ENCODE measurements around the gene ENTPD1. TPM values are rescaled to one million over a fixed set of nuclear protein-coding genes. Genes with fewer than 3 reads are reported as not detected.

Gene ENTPD1
- total RNA-seq, 2 donors from 2014 or later: 5.8 to 14.4 TPM

GRCh38 chr10:95815133-95815532, 59.2 kb downstream of the ENTPD1 start:
- intact Hi-C loops (cut with DNase I, micrococcal nuclease): no loop called here
- ATAC-seq: no peak
- DNase-seq: no peak

- DNase-seq (no peak), ATAC-seq (no peak)
- intact Hi-C loops (cut with DNase I, micrococcal nuclease): no loop called here
Observed at GRCh38 chr10:95815701-95816240, 59.8 kb downstream of the ENTPD1 start.

GRCh38 chr10:95818010-95818409, 62.0 kb downstream of the ENTPD1 start:
- DNase-seq: no peak
- intact Hi-C loops (cut with DNase I, micrococcal nuclease): no loop called here
- ATAC-seq: no peak

GRCh38 chr10:95818668-95819067, 62.7 kb downstream of the ENTPD1 start:
- no peak for ATAC-seq
- DNase-seq: no peak

GRCh38 chr10:95819620-95820329, 63.8 kb downstream of the ENTPD1 start:
- intact Hi-C loops (cut with DNase I, micrococcal nuclease): no loop called here
- ATAC-seq (no peak), DNase-seq (no peak)

More at GRCh38 chr10:95818668-95819067, 62.7 kb downstream of the ENTPD1 start:
- intact Hi-C loops (cut with DNase I, micrococcal nuclease): no loop called here

- intact Hi-C loops (cut with DNase I, micrococcal nuclease): no loop called here
- no peak for DNase-seq
- ATAC-seq: no peak
Observed at GRCh38 chr10:95820363-95820762, 64.4 kb downstream of the ENTPD1 start.

GRCh38 chr10:95821720-95822119, 65.8 kb downstream of the ENTPD1 start:
- ATAC-seq (no peak), DNase-seq (no peak)
- intact Hi-C loops (cut with DNase I, micrococcal nuclease): no loop called here

GRCh38 chr10:95830044-95830443, 74.1 kb downstream of the ENTPD1 start:
- intact Hi-C loops (cut with DNase I, micrococcal nuclease): no loop called here
- ATAC-seq: no peak
- DNase-seq: no peak

GRCh38 chr10:95831076-95831475, 75.1 kb downstream of the ENTPD1 start:
- no peak for DNase-seq
- intact Hi-C loops (cut with DNase I, micrococcal nuclease): no loop called here
- ATAC-seq: no peak

- DNase-seq (no peak), ATAC-seq (no peak)
- intact Hi-C loops (cut with DNase I, micrococcal nuclease): no loop called here
Observed at GRCh38 chr10:95831515-95831914, 75.6 kb downstream of the ENTPD1 start.

- ATAC-seq: peak; percentile 45
- peak in 1 of 2 donors; percentile 31 for DNase-seq
- intact Hi-C loops (cut with DNase I, micrococcal nuclease): no loop called here
Observed at GRCh38 chr10:95832216-95833041, 76.5 kb downstream of the ENTPD1 start.

- ATAC-seq (no peak), DNase-seq (no peak)
- intact Hi-C loops (cut with DNase I, micrococcal nuclease): no loop called here
Observed at GRCh38 chr10:95833042-95833610, 77.2 kb downstream of the ENTPD1 start.

- no peak for ATAC-seq
- intact Hi-C loops (cut with DNase I, micrococcal nuclease): no loop called here
- no peak for DNase-seq
Observed at GRCh38 chr10:95834406-95834805, 78.4 kb downstream of the ENTPD1 start.

- intact Hi-C loops (cut with DNase I, micrococcal nuclease): no loop called here
- no peak for DNase-seq
Observed at GRCh38 chr10:95835149-95835860, 79.3 kb downstream of the ENTPD1 start.

GRCh38 chr10:95835911-95836310, 79.9 kb downstream of the ENTPD1 start:
- ATAC-seq (no peak), DNase-seq (no peak)
- intact Hi-C loops (cut with DNase I, micrococcal nuclease): no loop called here

More at GRCh38 chr10:95835149-95835860, 79.3 kb downstream of the ENTPD1 start:
- ATAC-seq: no peak

- intact Hi-C loops (cut with DNase I, micrococcal nuclease): no loop called here
- no peak for DNase-seq
- no peak for ATAC-seq
Observed at GRCh38 chr10:95836610-95837355, 80.8 kb downstream of the ENTPD1 start.

GRCh38 chr10:95837356-95837776, 81.4 kb downstream of the ENTPD1 start:
- ATAC-seq (no peak), DNase-seq (no peak)
- intact Hi-C loops (cut with DNase I, micrococcal nuclease): no loop called here

GRCh38 chr10:95837783-95838182, 81.8 kb downstream of the ENTPD1 start:
- ATAC-seq (peak; percentile 23), DNase-seq (no peak)
- intact Hi-C loops (cut with DNase I, micrococcal nuclease): no loop called here
